Erythroblast (primary cell): Measurements from ENCODE around the gene ZNF138.

Experiments
- GATA1 ChIP-seq: IDR thresholded peaks from 2 replicates; pipeline ENCODE4 v1.6.1; 2011; ENCODE audit warnings: low read depth, mild to moderate bottlenecking, control low read depth, low read length, moderate library complexity
- POLR2A ChIP-seq: IDR thresholded peaks from 2 replicates; pipeline ENCODE4 v1.6.1; 2011; ENCODE audit warnings: mild to moderate bottlenecking, low read length

DNA sequence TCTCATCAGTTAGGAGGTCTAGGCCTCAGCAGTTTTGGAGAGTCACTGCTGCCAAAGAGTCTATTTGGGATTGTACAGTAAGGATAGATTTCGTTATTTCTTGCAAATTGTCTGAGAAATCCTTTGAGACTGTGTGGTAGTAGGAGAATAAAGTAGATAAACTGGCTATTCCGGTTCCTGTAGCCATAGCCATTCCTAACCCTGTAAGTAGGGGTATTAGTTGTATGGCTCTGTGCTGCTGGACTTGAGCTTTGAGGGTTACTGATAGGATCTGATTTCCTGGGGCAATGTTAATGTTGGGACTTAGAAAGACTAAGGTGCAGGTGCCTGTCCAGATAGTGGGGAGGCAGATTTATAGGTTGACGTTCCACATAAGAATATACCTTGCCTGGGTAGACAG is 36.1 kb upstream of the ZNF138 start:
- TF ChIP-seq POLR2A (no peak), GATA1 (no peak)
